ENCODE data around the gene C20orf141.
"Not testable (repeated sequence)": the region's sequence is repeated elsewhere in the genome, so short reads cannot be mapped to it uniquely, and the experiment has no call there.

C20orf141 gene

GRCh38 chr20:2814587-2815051 lies at the start of gene C20orf141:
TSS of gene C20orf141 (plus strand) at chr20:2814987. CDS start at chr20:2815185, 198 bp downstream.
- DNase-seq (ENCODE audit: low read depth in 2 of 2) = no peak

- DNase-seq (ENCODE audit: low read depth in 2 of 2) = no peak
Measured at GRCh38 chr20:2767768-2768631, 46.8 kb upstream of the C20orf141 start.

- DNase-seq (ENCODE audit: low read depth in 2 of 2) = no peak
Measured at GRCh38 chr20:2768632-2769015, 46.2 kb upstream of the C20orf141 start.

GRCh38 chr20:2770091-2770490 lies 44.7 kb upstream of the C20orf141 start:
- DNase-seq (ENCODE audit: low read depth in 2 of 2) = not testable (repeated sequence)

- no peak for DNase-seq (ENCODE audit: low read depth in 2 of 2)
Measured at GRCh38 chr20:2771631-2772080, 43.1 kb upstream of the C20orf141 start.

- no peak for DNase-seq (ENCODE audit: low read depth in 2 of 2)
Measured at GRCh38 chr20:2773812-2774211, 41.0 kb upstream of the C20orf141 start.

- DNase-seq (ENCODE audit: low read depth in 2 of 2) = no peak
Measured at GRCh38 chr20:2775139-2775538, 39.6 kb upstream of the C20orf141 start.

GRCh38 chr20:2778602-2779321 lies 36.0 kb upstream of the C20orf141 start:
- no peak for DNase-seq (ENCODE audit: low read depth in 2 of 2)

GRCh38 chr20:2780948-2781347 lies 33.8 kb upstream of the C20orf141 start:
- no peak for DNase-seq (ENCODE audit: low read depth in 2 of 2)

GRCh38 chr20:2783908-2784566 lies 30.8 kb upstream of the C20orf141 start:
- DNase-seq (ENCODE audit: low read depth in 2 of 2) = no peak

GRCh38 chr20:2793471-2793870 lies 21.3 kb upstream of the C20orf141 start:
- DNase-seq (ENCODE audit: low read depth in 2 of 2) = no peak

- no peak for DNase-seq (ENCODE audit: low read depth in 2 of 2)
Measured at GRCh38 chr20:2794202-2794748, 20.5 kb upstream of the C20orf141 start.

GRCh38 chr20:2794866-2795447 lies 19.8 kb upstream of the C20orf141 start:
- no peak for DNase-seq (ENCODE audit: low read depth in 2 of 2)

- no peak for DNase-seq (ENCODE audit: low read depth in 2 of 2)
Measured at GRCh38 chr20:2795451-2795850, 19.3 kb upstream of the C20orf141 start.

GRCh38 chr20:2796011-2796660 lies 18.7 kb upstream of the C20orf141 start:
- DNase-seq (ENCODE audit: low read depth in 2 of 2) = no peak

- no peak for DNase-seq (ENCODE audit: low read depth in 2 of 2)
Measured at GRCh38 chr20:2797136-2797983, 17.4 kb upstream of the C20orf141 start.

GRCh38 chr20:2798095-2798805 lies 16.5 kb upstream of the C20orf141 start:
- no peak for DNase-seq (ENCODE audit: low read depth in 2 of 2)

GRCh38 chr20:2798814-2799213 lies 16.0 kb upstream of the C20orf141 start:
- DNase-seq (ENCODE audit: low read depth in 2 of 2) = no peak

- DNase-seq (ENCODE audit: low read depth in 2 of 2) = no peak
Measured at GRCh38 chr20:2799271-2799670, 15.5 kb upstream of the C20orf141 start.

Data from stimulated activated CD4-positive, alpha-beta T cell treated with anti-CD3 and anti-CD28 coated beads, Interleukin-1b, Interleukin-23, amount 100 ng/mL, for 4 hours (primary cell).